Activated CD8-positive, alpha-beta T cell treated with anti-CD3 and anti-CD28 coated beads, Interleukin-2, amount 10 ng/mL, durations not matched to agents 7 days and 5 days (primary cell): ENCODE measurements around the gene ALK. TPM values are rescaled to one million over a fixed set of nuclear protein-coding genes. Genes with fewer than 3 reads are reported as not detected.

Source experiments
- ATAC-seq: fragments of 150-1000 bp; cut with Tn5 transposase; one replicate; pipeline ENCODE4 v1.10.0; 2021; ENCODE audit warnings: moderate library complexity
- CTCF ChIA-PET: fragments of 350-600 bp; sonication (Branson Sonifier 250); formaldehyde crosslinking; loops from one replicate; lab custom pipeline; 2021; ENCODE audit warnings: antibody characterized with exemption; lab: Charles Lee
- POLR2A ChIA-PET: fragments of 350-600 bp; sonication (Branson Sonifier 250); formaldehyde crosslinking; loops from one replicate; lab custom pipeline; 2021; ENCODE audit warnings: antibody characterized with exemption; lab: Charles Lee
- DNase-seq: peaks from one replicate; pipeline ENCODE4 v3.0.0-alpha.2; 2020
- H3K27ac Mint-ChIP-seq: one replicate; pipeline ENCODE4 v1.8.0; 2021; ENCODE audit warnings: mild to moderate bottlenecking, mixed read lengths
- H3K27me3 Mint-ChIP-seq: one replicate; pipeline ENCODE4 v1.8.0; 2021; ENCODE audit warnings: low read depth, mixed read lengths
- H3K36me3 Mint-ChIP-seq: one replicate; pipeline ENCODE4 v1.8.0; 2021; ENCODE audit warnings: low read depth, mixed read lengths
- H3K4me1 Mint-ChIP-seq: one replicate; pipeline ENCODE4 v1.8.0; 2021; ENCODE audit warnings: low read depth, mixed read lengths
- H3K4me3 Mint-ChIP-seq: one replicate; pipeline ENCODE4 v1.8.0; 2021; ENCODE audit warnings: mild to moderate bottlenecking, mixed read lengths
- H3K9me3 Mint-ChIP-seq: one replicate; pipeline ENCODE4 v1.8.0; 2022; ENCODE audit warnings: mixed read lengths; ENCODE audit not compliant: insufficient read depth
- total RNA-seq, 2 experiments: library from RNA; stranded (reverse); gene quantifications; one replicate each; pipeline ENCODE4 v1.2.3, GENCODE V29; 2021

The ALK gene
- total RNA-seq, 2 experiments from 2014 or later: not detected

- no peaks in the 10 kb centered on the region for H3K4me1 Mint-ChIP-seq
- H3K36me3 Mint-ChIP-seq: no peaks in the 10 kb centered on the region
- no peak for ATAC-seq
- no peaks in the 10 kb centered on the region for H3K9me3 Mint-ChIP-seq
- CTCF ChIA-PET: no interaction called here
- H3K27me3 Mint-ChIP-seq: no peaks in the 10 kb centered on the region
- no peak overlapping the region for H3K27ac Mint-ChIP-seq
- DNase-seq: no peak
- no peak overlapping the region for H3K4me3 Mint-ChIP-seq
- POLR2A ChIA-PET: no interaction called here
Measured at GRCh38 chr2:29697715-29698114, 223.7 kb downstream of the ALK start.

- Mint-ChIP-seq H3K36me3 (no peaks in the 10 kb centered on the region), H3K9me3 (no peaks in the 10 kb centered on the region), H3K4me3 (no peak overlapping the region), H3K4me1 (no peaks in the 10 kb centered on the region), H3K27me3 (no peaks in the 10 kb centered on the region), H3K27ac (no peak overlapping the region)
- POLR2A ChIA-PET: no interaction called here
- DNase-seq (no peak), ATAC-seq (no peak)
- CTCF ChIA-PET: no interaction called here
Measured at GRCh38 chr2:29697181-29697580, 224.2 kb downstream of the ALK start.

- no peak overlapping the region for H3K4me3 Mint-ChIP-seq
Measured at GRCh38 chr2:29694741-29695140, 226.6 kb downstream of the ALK start.

GRCh38 chr2:29691391-29691950 is 229.9 kb downstream of the ALK start:
- no peaks in the 10 kb centered on the region for H3K4me1 Mint-ChIP-seq
- H3K27ac Mint-ChIP-seq: no peak overlapping the region
- ChIA-PET POLR2A (no interaction called here), CTCF (no interaction called here)
- no peaks in the 10 kb centered on the region for H3K9me3 Mint-ChIP-seq
- no peaks in the 10 kb centered on the region for H3K36me3 Mint-ChIP-seq
- no peak for DNase-seq
- no peak for ATAC-seq
- H3K27me3 Mint-ChIP-seq: no peaks in the 10 kb centered on the region
- no peak overlapping the region for H3K4me3 Mint-ChIP-seq

More at GRCh38 chr2:29694741-29695140, 226.6 kb downstream of the ALK start:
- no peak for DNase-seq
- no peaks in the 10 kb centered on the region for H3K9me3 Mint-ChIP-seq
- no peaks in the 10 kb centered on the region for H3K27me3 Mint-ChIP-seq
- no peaks in the 10 kb centered on the region for H3K36me3 Mint-ChIP-seq
- POLR2A ChIA-PET: no interaction called here
- CTCF ChIA-PET: no interaction called here
- no peak for ATAC-seq
- H3K4me1 Mint-ChIP-seq: no peaks in the 10 kb centered on the region
- H3K27ac Mint-ChIP-seq: no peak overlapping the region

GRCh38 chr2:29689666-29690065 is 231.7 kb downstream of the ALK start:
- no peak for DNase-seq
- Mint-ChIP-seq H3K27ac (no peak overlapping the region), H3K36me3 (no peaks in the 10 kb centered on the region), H3K27me3 (no peaks in the 10 kb centered on the region), H3K9me3 (no peaks in the 10 kb centered on the region), H3K4me3 (no peak overlapping the region), H3K4me1 (no peaks in the 10 kb centered on the region)
- ATAC-seq: no peak
- POLR2A ChIA-PET: no interaction called here
- CTCF ChIA-PET: no interaction called here

GRCh38 chr2:29688429-29688828 is 233.0 kb downstream of the ALK start:
- DNase-seq: no peak
- Mint-ChIP-seq H3K27ac (no peak overlapping the region), H3K4me3 (no peak overlapping the region), H3K9me3 (no peaks in the 10 kb centered on the region), H3K27me3 (no peaks in the 10 kb centered on the region), H3K36me3 (no peaks in the 10 kb centered on the region), H3K4me1 (no peaks in the 10 kb centered on the region)
- POLR2A ChIA-PET: no interaction called here
- ATAC-seq: no peak
- CTCF ChIA-PET: no interaction called here

GRCh38 chr2:29687121-29687520 is 234.3 kb downstream of the ALK start:
- Mint-ChIP-seq H3K4me1 (no peaks in the 10 kb centered on the region), H3K36me3 (no peaks in the 10 kb centered on the region), H3K4me3 (no peak overlapping the region), H3K27me3 (no peaks in the 10 kb centered on the region), H3K27ac (no peak overlapping the region), H3K9me3 (no peaks in the 10 kb centered on the region)
- DNase-seq (no peak), ATAC-seq (no peak)
- ChIA-PET POLR2A (no interaction called here), CTCF (no interaction called here)

GRCh38 chr2:29676886-29677453 is 244.4 kb downstream of the ALK start:
- ChIA-PET POLR2A (no interaction called here), CTCF (no interaction called here)
- Mint-ChIP-seq H3K9me3 (no peaks in the 10 kb centered on the region), H3K27me3 (peaks cover 11% of the 10 kb centered on the region), H3K27ac (no peak overlapping the region), H3K4me1 (no peaks in the 10 kb centered on the region), H3K4me3 (no peak overlapping the region), H3K36me3 (no peaks in the 10 kb centered on the region)
- ATAC-seq (no peak), DNase-seq (no peak)

GRCh38 chr2:29664578-29664977 is 256.8 kb downstream of the ALK start:
- Mint-ChIP-seq H3K27me3 (peaks cover 4% of the 10 kb centered on the region), H3K36me3 (no peaks in the 10 kb centered on the region), H3K4me1 (no peaks in the 10 kb centered on the region), H3K27ac (no peak overlapping the region), H3K4me3 (no peak overlapping the region), H3K9me3 (no peaks in the 10 kb centered on the region)
- DNase-seq (no peak), ATAC-seq (no peak)
- CTCF ChIA-PET: no interaction called here
- POLR2A ChIA-PET: no interaction called here

- Mint-ChIP-seq H3K4me1 (no peaks in the 10 kb centered on the region), H3K27ac (no peak overlapping the region), H3K9me3 (no peaks in the 10 kb centered on the region), H3K36me3 (no peaks in the 10 kb centered on the region), H3K27me3 (peaks cover 4% of the 10 kb centered on the region), H3K4me3 (no peak overlapping the region)
- ChIA-PET CTCF (no interaction called here), POLR2A (no interaction called here)
- DNase-seq (no peak), ATAC-seq (no peak)
Measured at GRCh38 chr2:29663268-29663667, 258.1 kb downstream of the ALK start.

- peaks cover 4% of the 10 kb centered on the region for H3K27me3 Mint-ChIP-seq
- H3K27ac Mint-ChIP-seq: no peak overlapping the region
- DNase-seq (no peak), ATAC-seq (no peak)
- H3K4me1 Mint-ChIP-seq: no peaks in the 10 kb centered on the region
- ChIA-PET POLR2A (no interaction called here), CTCF (no interaction called here)
- H3K9me3 Mint-ChIP-seq: no peaks in the 10 kb centered on the region
- no peaks in the 10 kb centered on the region for H3K36me3 Mint-ChIP-seq
- no peak overlapping the region for H3K4me3 Mint-ChIP-seq
Measured at GRCh38 chr2:29662861-29663260, 258.5 kb downstream of the ALK start.

- Mint-ChIP-seq H3K36me3 (no peaks in the 10 kb centered on the region), H3K4me1 (no peaks in the 10 kb centered on the region), H3K27ac (no peak overlapping the region), H3K27me3 (peaks cover 4% of the 10 kb centered on the region), H3K4me3 (no peak overlapping the region), H3K9me3 (no peaks in the 10 kb centered on the region)
- ATAC-seq: no peak
- no peak for DNase-seq
- POLR2A ChIA-PET: no interaction called here
- CTCF ChIA-PET: no interaction called here
Measured at GRCh38 chr2:29660201-29660600, 261.2 kb downstream of the ALK start.

- CTCF ChIA-PET: no interaction called here
- no peak overlapping the region for H3K4me3 Mint-ChIP-seq
Measured at GRCh38 chr2:29659178-29659577, 262.2 kb downstream of the ALK start.

More at GRCh38 chr2:29659178-29659577, 262.2 kb downstream of the ALK start:
- Mint-ChIP-seq H3K4me1 (no peaks in the 10 kb centered on the region), H3K27me3 (peaks cover 4% of the 10 kb centered on the region), H3K27ac (no peak overlapping the region), H3K36me3 (no peaks in the 10 kb centered on the region), H3K9me3 (no peaks in the 10 kb centered on the region)
- DNase-seq (no peak), ATAC-seq (no peak)
- POLR2A ChIA-PET: no interaction called here
